Cardiac fibroblast (primary cell): ENCODE results near the gene EFNB2.

Source experiments
- DNase-seq, 2 donors: peaks; one replicate each; pipeline versions ENCODE4 v3.0.0 to v3.0.0-alpha.2; 2010; ENCODE audit warnings: low read depth in 2 of 2
- H3K4me3 ChIP-seq, 2 donors: replicated peaks in 1 of 2; 1 replicate in 1 of 2; 2 replicates in 1 of 2; pipeline ENCODE4 v1.5.1; 2011; ENCODE audit warnings: low read depth in 2 of 2, low read length in 2 of 2, mild to moderate bottlenecking in 2 of 2, moderate library complexity in 1 of 2
- TF ChIP-seq, protein P1 (sequence below): IDR thresholded peaks from one replicate; pipeline ENCODE4 v1.5.1; 2011; ENCODE audit warnings: low read depth, mild to moderate bottlenecking, low read length, inconsistent platforms

The EFNB2 gene

DNA sequence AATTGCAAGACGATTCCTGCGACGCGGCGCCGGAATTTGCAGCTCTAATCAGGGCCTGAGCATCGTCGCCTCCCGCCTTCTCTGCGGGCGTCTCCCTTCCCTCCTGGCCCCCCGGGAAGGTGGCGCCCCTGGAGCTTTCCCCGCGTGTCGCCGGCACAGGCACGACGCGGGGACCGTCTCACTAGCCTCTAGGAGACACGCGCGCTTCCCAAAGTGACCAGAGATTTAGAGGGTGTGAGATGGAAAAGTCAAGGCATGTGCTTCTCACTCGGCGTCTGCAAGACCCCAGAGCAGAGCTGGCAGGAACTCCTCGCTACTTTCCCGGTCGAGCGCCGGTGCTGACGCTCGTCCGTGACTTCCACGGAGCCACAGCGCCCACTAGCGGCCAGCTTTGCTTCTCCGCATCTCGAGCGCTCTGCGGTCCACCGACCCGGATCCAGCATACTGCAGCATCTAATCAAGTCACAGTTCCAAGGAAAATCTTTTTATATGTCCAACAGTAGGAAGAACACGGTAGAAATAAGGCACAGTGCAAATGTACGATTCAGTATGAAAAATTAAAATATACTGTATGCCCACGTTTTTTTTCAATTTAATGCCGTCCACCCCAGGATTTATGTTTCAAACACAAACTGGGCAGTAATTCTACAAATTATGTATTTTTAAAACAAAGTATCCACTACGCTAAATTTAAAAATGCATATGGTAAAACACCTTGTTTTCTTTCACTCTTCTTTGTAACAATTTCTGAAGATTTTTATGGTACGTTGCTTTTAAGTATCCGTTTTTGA lies 977 bp upstream of the EFNB2 start:
- DNase-seq, result peak; percentile 88 to 90
- peak overlapping the region; percentile 68 to 71 for H3K4me3 ChIP-seq
- TF ChIP-seq, protein P1, sequence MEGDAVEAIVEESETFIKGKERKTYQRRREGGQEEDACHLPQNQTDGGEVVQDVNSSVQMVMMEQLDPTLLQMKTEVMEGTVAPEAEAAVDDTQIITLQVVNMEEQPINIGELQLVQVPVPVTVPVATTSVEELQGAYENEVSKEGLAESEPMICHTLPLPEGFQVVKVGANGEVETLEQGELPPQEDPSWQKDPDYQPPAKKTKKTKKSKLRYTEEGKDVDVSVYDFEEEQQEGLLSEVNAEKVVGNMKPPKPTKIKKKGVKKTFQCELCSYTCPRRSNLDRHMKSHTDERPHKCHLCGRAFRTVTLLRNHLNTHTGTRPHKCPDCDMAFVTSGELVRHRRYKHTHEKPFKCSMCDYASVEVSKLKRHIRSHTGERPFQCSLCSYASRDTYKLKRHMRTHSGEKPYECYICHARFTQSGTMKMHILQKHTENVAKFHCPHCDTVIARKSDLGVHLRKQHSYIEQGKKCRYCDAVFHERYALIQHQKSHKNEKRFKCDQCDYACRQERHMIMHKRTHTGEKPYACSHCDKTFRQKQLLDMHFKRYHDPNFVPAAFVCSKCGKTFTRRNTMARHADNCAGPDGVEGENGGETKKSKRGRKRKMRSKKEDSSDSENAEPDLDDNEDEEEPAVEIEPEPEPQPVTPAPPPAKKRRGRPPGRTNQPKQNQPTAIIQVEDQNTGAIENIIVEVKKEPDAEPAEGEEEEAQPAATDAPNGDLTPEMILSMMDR, result peak; percentile 98

DNA sequence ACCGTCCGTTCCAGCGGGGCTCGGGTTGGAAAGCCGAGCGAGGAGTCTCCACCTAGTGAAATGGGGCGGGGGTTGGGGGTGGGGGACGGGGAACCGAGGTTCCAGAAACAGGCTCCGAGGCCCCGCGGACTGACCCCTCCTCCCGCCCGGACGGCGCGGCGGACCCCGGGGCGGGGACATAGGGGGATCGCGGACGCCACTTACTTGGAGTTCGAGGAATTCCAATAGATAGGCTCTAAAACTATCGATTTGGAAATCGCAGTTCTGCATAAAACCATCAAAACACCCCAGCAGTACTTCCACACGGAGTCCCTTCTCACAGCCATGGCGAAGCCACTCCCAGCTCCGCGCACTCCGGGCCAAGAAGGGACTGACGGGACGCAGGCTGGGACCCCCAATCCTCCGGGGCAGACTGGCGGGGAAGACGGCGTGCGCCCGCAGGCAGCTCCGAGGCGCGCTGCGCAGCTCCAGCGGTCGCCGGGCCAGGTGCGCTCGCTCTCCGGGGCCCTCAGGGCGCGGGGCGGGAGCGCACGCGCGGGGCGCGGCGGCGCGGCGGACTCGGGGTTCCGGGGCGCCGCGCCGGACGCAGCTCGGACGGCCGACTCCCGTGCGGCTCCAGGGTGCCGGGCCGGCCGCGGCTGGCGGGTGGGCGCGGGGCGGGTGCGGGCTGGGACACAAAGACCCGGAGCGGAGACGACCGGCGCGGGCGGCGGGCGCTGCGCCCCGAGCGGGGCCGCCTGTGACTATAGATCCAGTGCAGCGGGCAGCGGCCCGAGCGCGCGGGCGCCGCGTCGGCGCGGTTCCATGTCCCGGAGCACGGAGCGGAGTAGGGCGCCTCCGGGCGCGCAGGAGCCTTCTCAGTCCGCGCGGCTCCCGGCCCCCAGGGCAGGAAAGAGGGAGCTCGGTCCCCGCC lies 567 bp downstream of the EFNB2 start:
- peak overlapping the region; percentile 68 to 81 for H3K4me3 ChIP-seq
- peak; percentile 21 to 35 for DNase-seq

DNA sequence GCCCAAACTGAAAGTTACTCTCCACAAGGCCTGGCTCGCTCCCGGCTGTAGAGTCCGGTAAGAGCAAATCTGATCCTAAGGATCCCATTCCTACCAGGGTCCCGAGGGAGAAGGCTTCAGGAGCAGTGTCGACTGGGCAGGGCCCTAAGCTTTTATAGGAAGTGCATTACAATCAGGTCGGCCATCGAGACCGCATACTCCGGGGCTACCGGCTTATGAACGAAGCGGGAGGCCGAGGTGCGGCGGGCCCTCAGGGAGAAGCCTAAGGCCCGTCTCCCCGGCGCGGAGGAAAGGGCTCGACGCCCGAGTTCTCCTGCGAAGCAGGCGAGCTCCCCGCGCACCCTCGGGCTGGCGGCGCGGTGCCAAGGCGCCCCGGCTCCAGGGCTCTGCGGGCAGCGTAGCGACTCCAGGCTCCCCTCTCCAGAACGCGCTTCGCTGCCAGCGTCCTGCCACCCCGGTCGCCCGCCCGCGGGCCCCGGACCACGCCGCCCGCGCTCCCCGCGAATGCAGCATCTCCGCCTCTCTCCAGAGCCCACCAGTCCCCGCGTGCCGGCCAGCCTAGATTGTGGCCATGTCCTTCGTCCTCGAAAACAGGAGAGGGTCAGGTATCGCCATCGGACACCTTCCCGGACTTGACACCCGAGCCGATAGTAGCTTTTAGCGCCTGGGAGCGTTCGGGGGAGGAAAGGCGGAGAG lies 1.4 kb downstream of the EFNB2 start:
- DNase-seq, result peak; percentile 63 to 76
- TF ChIP-seq, protein P1, result no peak

More for the DNA sequence above, 567 bp downstream of the EFNB2 start:
- TF ChIP-seq, protein P1, result no peak

DNA sequence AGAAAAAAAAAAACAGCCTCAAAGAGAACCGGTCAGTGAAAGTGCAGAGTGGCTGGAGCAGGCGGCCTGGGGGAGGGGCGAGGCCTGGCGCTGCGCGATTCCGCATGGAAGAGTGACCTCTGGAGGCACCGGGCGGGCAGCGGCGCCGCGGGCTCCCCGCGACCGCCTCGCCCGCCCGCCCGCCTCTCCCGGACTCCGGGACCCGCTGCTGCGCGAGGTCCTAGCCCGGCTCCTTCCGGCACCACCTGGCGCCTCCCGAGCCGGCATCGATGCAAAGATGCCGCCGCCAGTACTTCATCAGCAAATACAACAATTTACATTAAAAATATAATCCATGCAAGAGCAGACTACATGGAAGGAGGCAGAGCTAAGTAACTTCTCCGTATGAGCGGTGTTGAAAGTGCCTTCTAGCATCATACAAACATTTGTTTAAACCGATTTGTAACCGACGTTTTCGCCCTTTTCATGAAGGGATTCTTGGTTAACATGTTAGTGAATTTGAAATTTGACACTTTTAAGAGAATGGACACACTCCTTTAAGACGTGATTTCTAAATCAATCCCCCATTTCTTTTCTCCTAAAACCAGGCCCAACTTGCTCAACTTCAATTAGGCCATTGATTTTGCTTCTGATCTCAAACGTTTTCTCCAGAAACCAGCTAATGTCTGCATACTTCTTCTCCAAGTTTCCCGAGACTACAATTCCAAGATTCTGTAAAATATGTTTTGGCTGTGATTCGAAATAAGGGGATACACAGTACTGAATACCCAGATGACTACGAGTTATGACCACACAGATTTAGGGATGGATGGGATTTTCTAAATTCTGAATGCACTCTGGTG lies 2.1 kb downstream of the EFNB2 start:
- peak overlapping the region; percentile 68 to 81 for H3K4me3 ChIP-seq
- TF ChIP-seq, protein P1, result peak; percentile 31
- peak; percentile 83 to 88 for DNase-seq

More for the DNA sequence above, 1.4 kb downstream of the EFNB2 start:
- H3K4me3 ChIP-seq, result peak overlapping the region; percentile 68 to 81

DNA sequence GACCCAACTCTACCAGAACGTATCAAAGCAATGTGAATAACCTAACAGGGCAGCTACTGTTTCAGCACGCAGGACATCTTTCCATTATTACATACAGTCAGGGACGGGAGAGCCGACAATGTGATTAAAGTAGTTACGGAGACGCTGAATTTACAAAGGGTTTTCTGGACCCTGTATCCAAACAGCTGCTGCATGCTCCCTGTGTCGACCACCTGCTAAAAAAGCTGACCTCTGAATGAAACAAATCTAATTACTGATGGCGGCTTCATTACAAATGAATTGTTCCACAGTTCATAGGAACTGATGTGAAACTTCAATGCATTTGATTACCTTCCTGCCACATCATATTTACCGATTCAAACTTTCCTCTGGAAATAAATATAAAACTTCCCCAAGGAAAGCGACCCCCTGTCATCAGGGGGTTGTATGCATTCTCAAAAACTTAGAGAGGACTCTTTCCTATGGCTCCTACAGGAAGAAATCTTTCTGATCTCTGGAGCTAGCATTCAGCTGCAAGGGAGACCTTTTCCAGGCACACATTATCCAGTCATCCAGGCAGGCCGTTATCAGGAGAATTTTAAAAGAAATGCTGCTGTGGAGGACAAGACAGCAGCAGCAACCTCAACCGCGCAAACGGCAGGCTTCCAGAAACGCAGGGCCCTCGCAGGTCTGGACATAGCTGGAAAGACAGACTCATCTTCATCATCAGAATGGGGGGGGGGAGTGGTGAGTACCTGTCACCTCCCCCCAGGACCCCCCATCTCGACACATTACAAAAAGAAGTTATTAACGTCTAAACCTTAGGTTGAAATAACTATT lies 3.1 kb downstream of the EFNB2 start:
- peak overlapping the region; percentile 35 to 68 for H3K4me3 ChIP-seq
- TF ChIP-seq, protein P1, result no peak
- DNase-seq, result peak; percentile 22 to 27
